ENCODE measurements around the gene NDFIP2.

DNA sequence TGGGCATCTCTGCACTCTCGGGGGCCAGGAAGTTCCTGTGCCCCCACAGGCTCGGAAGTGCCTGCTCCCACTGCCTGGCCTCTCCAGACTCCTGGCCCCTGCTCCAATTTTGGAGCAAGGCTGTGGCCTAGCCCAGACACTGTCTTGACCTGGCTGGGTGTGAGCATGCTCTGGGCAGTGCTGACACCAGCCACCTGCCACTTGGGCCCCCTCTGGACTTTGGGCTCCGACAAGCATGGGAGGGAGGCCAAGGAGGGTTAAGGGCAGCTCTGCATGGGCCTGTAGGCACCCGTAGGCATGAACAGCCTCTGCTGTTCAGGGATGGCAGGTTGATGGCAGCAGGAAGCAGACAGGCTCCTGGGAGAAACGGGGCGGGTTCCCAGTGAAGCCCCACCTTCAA, 48.9 kb upstream of the NDFIP2 start:
- TF ChIP-seq CTCF (optimal IDR thresholded peaks at IDR 0.05 in 1 of 3, IDR thresholded peaks at IDR 0.05 in 1 of 3, conservative IDR thresholded peaks at IDR 0.05 in 1 of 3; ENCODE audit: extremely low read depth in 1 of 3, insufficient read depth in 2 of 3, low read length in 3 of 3) (no peak), EZH2 (IDR thresholded peaks at IDR 0.05; ENCODE audit: low read length) (no peak)
